ENCODE data around the gene UROD.
A peak's percentile ranks its signal among the peaks of the same experiment; 100 is the strongest.
"Not testable (repeated sequence)": the region's sequence is repeated elsewhere in the genome, so short reads cannot be mapped to it uniquely, and the experiment has no call there.

The UROD gene

GRCh38 chr1:45011837-45012638, at the start of gene UROD:
UROD (plus strand) TSS chr1:45012254; CDS start chr1:45012266, 12 bp downstream.
- peak; percentile 98 for DNase-seq
- in situ Hi-C loops (cut with MboI; ENCODE audit: low pct_unique_long_range_greater_than_20kb, low sequenced_read_pairs): loop anchor here (10.0 kb wide), 2 partner anchors 283 to 483 kb away; partner anchors contain the start of gene TESK2

DNA sequence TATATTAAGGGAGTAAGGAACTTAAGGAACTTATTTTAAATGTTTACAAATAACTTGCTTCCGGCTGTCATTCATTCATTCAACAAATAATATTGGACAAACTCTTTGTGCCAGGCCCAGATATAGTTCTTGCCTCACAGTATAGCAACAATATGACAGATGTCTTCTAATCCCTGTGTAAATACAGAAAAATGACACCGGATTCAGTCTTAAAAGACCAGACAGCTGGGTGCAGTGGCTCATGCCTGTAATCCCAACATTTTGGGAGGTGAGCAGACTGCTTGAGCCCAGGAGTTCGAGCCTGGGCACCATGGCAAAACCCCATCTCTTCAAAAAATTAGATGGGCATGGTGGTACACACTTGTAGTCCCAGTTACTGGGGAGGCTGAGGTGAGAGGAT, 49.3 kb upstream of the UROD start:
- DNase-seq: no peak
- in situ Hi-C loops (cut with MboI; ENCODE audit: low pct_unique_long_range_greater_than_20kb, low sequenced_read_pairs): no loop called here

- no peak for DNase-seq
- in situ Hi-C loops (cut with MboI; ENCODE audit: low pct_unique_long_range_greater_than_20kb, low sequenced_read_pairs): no loop called here
Measured at GRCh38 chr1:44964396-44964795, 47.7 kb upstream of the UROD start.

DNA sequence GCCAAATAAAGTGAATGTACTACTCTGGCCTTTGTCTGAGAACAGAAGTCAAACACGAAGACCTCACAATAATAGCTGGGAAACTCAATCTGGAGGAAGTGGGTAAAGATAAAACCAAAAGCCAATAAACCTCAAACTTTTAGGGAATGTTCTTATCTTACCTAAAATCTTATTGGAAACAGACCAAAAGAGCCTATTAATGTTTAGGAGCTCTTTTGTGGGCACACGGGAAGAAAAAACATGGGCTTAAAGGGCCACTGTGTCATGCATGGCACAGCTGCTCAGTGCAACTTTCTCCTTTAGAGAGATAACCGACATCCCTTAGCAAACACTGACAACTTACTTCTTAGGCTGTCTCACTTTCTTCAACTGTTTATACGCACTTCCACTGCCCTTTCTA, 41.7 kb upstream of the UROD start:
- in situ Hi-C loops (cut with MboI; ENCODE audit: low pct_unique_long_range_greater_than_20kb, low sequenced_read_pairs): no loop called here
- DNase-seq: peak; percentile 31

- in situ Hi-C loops (cut with MboI; ENCODE audit: low pct_unique_long_range_greater_than_20kb, low sequenced_read_pairs): no loop called here
- DNase-seq: no peak
Measured at GRCh38 chr1:44973645-44974044, 38.4 kb upstream of the UROD start.

DNA sequence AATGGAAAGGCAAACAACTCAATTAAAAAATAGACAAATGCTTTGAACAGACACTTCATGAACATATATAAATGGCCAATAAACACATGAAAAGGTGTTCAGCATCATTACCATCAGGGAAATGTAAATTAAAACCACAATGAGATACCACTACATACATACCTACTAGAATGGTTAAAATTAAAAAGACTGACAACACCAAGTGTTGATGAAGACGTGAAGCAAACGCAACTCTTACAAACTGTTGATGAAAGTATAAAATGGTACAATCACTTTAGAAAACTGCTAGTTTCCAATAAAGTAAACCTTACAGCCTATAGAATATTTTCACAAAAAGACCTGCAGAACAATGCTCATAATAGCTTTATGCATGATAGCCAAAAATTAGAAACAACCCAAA, 35.8 kb upstream of the UROD start:
- no peak for DNase-seq
- in situ Hi-C loops (cut with MboI; ENCODE audit: low pct_unique_long_range_greater_than_20kb, low sequenced_read_pairs): no loop called here

- in situ Hi-C loops (cut with MboI; ENCODE audit: low pct_unique_long_range_greater_than_20kb, low sequenced_read_pairs); DNase-seq: not testable (repeated sequence)
Measured at GRCh38 chr1:44977372-44977771, 34.7 kb upstream of the UROD start.

DNA sequence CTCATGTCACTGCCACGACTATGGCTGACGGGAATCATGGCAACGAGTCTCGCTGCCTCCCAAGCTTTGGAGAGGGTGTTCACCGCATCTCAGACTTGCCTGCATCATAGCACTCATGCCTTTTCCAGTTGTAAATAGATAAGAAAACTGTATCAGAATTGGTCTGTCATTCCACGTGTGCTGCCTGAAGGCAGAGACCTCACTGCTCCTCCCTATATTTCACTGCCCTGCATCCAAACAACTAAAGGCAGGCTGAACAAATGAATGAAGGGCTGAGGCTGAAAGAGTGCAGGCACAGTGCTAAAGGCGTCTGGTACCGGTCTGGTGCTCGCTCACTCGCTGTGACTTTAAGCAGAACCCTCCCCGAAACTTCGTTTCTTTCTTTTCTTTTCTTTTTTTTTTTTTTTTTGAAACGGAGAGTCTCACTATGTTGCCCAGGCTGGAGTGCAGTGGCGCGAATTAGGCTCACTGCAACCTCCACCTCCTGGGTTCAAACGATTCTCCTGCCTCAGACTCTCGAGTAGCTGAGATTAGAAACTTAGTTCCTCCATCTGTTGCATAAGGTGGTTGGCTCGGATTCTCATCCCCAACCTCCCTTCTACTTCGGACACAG, 26.2 kb upstream of the UROD start:
- peak; percentile 9 for DNase-seq
- in situ Hi-C loops (cut with MboI; ENCODE audit: low pct_unique_long_range_greater_than_20kb, low sequenced_read_pairs): no loop called here

DNA sequence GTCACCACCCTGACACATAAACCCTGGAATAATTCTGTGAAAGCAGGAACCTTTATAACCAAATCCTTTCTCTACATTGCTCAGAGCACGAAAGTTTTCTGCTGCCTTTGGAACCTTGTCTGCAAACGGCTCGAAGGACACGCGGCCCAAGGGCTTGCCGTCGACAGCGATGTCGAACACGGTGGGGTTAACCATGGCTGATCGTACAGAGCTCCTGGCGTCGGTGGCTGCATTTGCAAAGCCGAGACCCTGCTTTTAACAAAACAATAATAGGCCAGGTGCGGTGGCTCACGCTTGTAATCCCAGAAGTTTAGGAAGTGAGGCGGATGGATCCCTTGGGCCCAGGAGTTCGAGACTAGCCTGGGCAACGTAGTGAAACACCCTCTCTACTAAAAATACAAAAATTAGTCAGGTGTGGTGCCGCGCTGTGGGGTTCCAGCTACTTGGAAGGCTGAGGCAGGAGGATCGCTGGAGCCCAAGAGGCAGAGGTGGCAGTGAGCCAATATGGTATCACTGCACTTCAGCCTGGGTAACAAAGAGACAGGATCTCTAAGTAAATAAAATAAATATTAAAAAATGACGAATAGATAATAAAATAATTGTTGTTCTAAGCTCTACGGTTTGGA, 23.4 kb upstream of the UROD start:
- DNase-seq: no peak
- in situ Hi-C loops (cut with MboI; ENCODE audit: low pct_unique_long_range_greater_than_20kb, low sequenced_read_pairs): no loop called here

GRCh38 chr1:44994309-44994898, 17.6 kb upstream of the UROD start:
- in situ Hi-C loops (cut with MboI; ENCODE audit: low pct_unique_long_range_greater_than_20kb, low sequenced_read_pairs): no loop called here
- no peak for DNase-seq

GRCh38 chr1:44995467-44996238, 16.4 kb upstream of the UROD start:
- in situ Hi-C loops (cut with MboI; ENCODE audit: low pct_unique_long_range_greater_than_20kb, low sequenced_read_pairs): no loop called here
- no peak for DNase-seq

DNA sequence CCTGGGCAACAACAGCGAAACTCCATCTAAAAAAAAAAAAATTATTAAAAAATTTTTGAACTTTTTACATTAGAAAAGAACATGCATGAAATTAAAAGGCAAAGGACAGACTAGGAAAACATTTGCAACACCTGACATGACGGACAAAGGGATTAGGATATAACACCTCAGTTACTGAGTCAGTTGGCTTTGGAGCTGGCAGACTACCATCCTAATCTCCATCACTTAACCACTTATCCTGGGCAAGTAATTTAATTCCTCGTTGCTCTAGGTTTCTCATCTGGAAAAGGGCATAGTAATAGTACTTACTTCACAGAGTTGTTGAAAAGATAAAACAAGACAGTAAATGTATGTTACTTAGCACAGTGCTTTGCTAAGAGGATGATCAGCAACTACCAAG, 12.8 kb upstream of the UROD start:
- in situ Hi-C loops (cut with MboI; ENCODE audit: low pct_unique_long_range_greater_than_20kb, low sequenced_read_pairs): no loop called here
- DNase-seq: no peak

- DNase-seq: no peak
Measured at GRCh38 chr1:45001011-45001481, 11.0 kb upstream of the UROD start.

GRCh38 chr1:45001576-45001975, 10.5 kb upstream of the UROD start:
- in situ Hi-C loops (cut with MboI; ENCODE audit: low pct_unique_long_range_greater_than_20kb, low sequenced_read_pairs); DNase-seq: not testable (repeated sequence)

More at GRCh38 chr1:45001011-45001481, 11.0 kb upstream of the UROD start:
- in situ Hi-C loops (cut with MboI; ENCODE audit: low pct_unique_long_range_greater_than_20kb, low sequenced_read_pairs): no loop called here

GRCh38 chr1:45002650-45003645, 9.1 kb upstream of the UROD start:
- in situ Hi-C loops (cut with MboI; ENCODE audit: low pct_unique_long_range_greater_than_20kb, low sequenced_read_pairs): no loop called here
- DNase-seq: no peak

DNA sequence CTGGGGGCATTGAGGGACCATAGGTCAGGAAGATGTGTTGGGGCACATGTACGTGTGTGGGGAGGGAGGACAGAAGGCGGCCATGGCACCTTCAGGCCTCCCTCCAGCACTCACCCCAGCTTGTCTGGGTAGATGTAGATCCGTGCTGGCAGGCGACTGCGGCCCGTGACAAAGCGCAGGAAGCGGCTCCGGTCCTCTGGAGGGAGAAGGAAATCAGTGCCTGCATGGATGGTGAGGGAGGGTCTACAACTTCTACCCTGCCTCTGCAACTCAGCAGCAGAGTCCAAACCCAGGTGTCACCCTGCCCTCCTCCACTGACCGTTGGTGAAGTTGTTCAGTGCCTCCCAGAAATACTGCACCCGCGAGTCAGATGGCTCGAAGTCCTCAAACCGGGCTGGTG, 8.3 kb upstream of the UROD start:
- DNase-seq: no peak
- in situ Hi-C loops (cut with MboI; ENCODE audit: low pct_unique_long_range_greater_than_20kb, low sequenced_read_pairs): no loop called here

GRCh38 chr1:45004281-45004920, 7.7 kb upstream of the UROD start:
- in situ Hi-C loops (cut with MboI; ENCODE audit: low pct_unique_long_range_greater_than_20kb, low sequenced_read_pairs): no loop called here
- no peak for DNase-seq

Data from KBM-7 (cell line).